Measurements from ENCODE around the gene KCNC4.

The KCNC4 gene

DNA sequence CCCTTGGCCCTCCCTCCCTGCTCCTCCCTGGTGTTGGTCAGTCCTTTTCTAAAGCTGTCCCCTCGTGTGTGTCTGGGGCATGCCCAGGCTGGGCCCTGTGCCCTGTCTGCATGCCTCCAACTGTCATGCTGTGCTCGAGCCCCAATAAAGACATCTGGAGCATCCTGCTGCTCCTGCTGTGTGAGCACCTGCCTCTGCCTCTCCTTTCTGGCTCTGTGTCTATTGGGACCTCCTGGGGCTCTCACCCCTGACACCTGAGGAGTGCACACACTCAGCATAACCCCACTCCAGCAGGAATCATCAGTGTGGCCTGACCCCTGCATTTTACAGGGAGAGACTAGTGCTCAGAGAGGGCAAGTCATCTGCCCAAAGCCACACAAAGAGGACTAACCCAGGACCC lies 23.7 kb downstream of the KCNC4 start:
- no peak for DNase-seq

DNA sequence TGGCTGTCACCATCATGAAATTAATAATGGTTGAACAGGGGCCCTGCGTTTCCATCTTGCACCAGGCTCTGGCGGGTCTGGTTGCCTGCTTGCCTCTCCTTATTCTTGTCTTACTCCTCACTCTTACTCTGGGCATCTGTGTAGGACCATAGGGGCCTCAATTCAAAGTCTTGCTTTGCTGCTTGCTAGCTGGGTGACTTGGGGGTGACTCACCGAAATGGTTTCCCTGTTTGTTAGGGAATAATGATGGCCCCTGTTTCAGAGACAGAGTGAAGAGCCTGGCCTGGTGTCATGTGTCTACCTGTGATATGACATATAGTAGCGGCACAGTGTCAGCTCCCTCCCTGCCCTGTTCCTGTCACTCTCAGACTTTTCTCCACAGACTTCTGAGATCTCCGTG lies 24.6 kb downstream of the KCNC4 start:
- no peak for DNase-seq

DNA sequence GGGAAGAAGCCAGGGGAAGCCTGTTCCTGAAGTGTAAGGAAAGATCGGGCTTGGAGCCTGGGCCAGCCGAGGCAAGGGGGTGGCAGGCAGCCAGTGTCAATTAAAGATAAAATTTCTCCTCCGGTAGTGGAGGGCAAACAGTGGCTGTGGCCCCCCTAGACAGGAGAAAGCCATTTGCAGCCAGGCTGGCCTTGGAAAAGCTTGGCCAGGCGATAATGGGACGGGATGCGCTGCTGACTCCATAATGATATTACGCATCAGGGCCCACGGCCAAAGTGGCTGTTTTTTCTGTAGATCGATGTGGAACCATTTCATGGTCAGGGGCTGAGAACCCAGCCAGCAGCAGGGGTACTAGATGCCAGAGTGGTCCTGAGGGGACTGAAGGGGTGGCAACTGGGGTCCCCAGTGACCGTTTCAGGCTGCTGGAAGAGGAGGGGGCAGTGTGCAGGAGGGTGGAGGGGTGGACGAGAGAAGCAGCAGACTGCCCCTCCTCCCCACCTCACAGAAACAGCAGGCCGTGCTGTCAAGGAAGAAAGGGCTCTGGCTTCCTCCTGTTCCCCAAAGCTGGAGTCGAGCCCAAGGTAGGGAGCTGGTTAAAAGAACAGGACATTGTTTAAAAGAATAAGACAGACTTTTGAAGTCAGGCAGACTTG lies 25.2 kb downstream of the KCNC4 start:
- DNase-seq, result peak; percentile 60

- DNase-seq, result no peak
Observed at GRCh38 chr1:110235834-110236682, 25.9 kb downstream of the KCNC4 start.

- no peak for DNase-seq
Observed at GRCh38 chr1:110237386-110238152, 27.5 kb downstream of the KCNC4 start.

GRCh38 chr1:110239441-110240430 lies 29.6 kb downstream of the KCNC4 start:
- peak; percentile 72 for DNase-seq

DNA sequence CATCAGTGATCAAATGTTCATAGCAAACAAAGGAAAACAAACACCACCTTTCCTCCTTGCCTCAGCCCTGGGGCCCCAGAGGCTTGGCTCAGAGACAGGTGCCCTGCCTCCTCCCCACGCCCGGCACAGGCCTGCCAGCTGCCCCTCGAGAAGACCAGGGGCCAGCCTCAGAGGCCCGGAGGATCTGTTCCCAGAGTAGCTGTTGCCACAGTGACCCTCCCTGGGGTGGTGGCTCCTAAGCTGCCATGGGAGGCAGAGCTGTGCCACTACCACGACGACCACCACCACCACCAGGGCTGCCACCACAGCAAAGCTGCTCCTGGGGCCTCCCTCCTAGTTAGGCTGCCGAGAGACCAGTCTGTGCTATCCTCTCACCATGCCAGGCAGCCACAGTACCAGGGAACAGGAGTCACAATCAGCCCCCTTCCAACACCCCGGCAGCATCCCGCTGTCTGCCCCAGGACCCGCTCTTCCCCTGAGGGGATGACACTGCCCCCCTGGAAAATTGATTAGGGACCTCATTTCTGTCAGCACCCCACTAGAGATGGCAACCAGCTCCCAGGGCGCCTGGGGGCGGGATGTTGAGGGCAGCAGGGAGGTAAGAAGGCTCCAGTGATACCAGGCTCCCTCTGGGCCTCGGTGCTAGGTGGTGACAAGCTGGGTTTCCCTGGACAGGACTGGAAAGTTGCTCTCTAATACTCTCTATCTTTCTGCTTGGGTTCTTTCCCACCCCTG lies 30.5 kb downstream of the KCNC4 start:
- DNase-seq, result peak; percentile 48

DNA sequence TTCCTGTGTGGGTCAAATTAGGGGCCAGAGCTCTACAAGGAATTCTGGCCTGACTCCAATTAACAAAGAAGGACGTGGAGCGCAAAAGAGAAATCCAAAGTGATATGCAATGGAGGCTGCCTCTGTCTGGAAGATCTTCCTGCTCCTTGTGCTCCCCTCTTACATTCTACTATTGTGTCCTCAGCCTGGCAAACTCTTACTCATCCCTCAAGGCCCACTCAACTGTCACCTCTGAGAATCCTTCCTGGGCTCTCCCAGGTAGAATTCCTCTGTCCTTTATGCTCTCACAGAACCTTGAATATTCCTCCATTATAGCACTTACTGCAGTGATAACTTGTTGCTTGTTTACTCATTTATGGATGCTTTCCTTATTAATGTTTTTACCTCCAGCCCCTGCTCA lies 31.4 kb downstream of the KCNC4 start:
- DNase-seq, result no peak

GRCh38 chr1:110242062-110242461 lies 31.9 kb downstream of the KCNC4 start:
- no peak for DNase-seq

DNA sequence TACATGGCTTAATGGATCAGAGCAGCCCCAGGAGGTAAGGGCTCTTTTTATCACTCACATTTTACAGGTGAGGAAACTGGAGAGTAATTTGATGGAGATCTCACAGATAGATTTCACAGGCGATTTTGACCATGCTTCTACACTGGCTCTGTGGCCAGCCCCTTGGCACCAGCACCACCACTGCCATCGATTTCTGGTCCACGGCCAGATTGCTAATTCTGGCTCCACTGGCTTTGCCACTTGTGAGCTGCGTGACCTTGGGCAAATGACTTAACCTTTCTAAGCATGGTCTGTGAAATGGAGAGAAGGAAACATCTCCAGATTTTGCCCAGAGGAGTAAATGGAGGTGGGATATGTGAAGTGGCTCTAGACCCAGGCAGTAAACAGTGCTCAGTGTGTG lies 32.6 kb downstream of the KCNC4 start:
- no peak for DNase-seq

DNA sequence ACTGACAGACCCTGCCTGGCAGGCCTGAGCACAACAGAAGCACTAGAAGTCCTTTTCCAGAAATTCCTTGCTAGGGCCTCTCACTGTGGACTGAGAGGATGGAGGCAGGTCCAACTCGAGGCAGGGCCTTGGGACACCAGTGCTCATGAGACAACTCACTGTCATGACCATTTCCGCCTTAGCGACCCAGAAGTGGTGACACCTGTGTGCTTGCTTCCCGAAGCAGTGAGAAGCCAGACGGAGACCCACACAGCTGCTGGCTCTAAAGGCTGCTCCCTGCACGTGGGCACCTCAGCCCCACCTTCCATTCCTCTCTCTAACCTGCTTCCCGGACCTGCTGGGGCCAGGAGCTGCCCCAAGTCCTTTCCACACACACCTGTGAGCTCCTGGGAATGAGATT lies 33.0 kb downstream of the KCNC4 start:
- no peak for DNase-seq

- DNase-seq, result peak; percentile 58
Observed at GRCh38 chr1:110243574-110243973, 33.5 kb downstream of the KCNC4 start.

DNA sequence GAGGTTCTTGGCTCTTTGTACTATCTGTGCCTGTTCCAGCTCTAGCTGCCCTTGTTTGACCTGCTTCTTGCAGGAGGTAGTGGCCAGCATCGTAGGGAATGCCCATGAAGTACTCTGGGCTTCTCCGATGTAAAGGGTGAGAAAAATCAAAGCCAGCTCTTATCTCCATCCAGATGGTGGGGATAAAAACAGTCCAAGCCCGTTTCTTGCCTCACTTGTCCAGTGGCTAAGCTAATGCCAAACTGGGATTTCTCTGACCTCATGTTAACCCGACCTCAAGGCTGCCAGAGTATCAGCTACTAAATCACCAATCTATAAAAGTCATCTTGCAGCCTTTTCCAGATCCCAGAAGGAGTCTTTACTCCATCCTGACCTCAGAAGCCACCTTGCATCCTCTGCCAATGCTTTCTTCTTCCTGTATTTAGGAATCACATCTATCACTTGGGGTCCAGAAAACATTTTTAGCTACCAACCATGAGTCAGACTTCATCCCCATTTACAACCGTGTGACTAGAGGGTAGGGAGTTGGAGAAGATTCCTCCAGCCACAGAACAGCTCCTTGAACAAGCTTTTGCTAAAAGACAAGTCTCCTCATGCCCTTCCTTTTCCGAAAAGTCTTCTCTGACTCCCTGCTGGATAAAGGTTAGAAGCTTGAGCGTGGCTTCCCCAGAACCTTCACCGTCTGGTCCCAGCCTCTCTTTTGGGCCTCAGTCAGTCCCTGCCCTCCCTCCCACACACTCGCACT lies 35.9 kb downstream of the KCNC4 start:
- no peak for DNase-seq

GRCh38 chr1:110248746-110249145 lies 38.6 kb downstream of the KCNC4 start:
- no peak for DNase-seq

DNA sequence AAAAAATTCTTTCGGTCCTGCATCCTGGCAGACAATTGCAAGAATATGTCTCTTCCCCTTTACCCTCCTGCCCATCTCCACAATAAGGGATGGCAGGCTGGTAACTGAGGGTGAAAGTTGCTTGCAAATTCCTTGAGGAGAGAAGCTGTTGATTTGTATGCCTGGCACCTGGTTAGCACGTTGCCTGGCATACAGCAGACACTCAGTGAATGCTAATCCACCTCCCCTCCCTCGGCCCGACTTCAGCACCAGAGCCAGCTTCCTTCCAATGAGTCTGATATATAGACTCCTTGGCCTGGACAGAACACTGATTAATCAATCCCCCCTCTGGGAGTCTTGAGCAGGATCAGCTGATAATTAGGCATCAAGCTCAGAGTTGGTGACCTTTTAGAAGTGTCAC lies 39.1 kb downstream of the KCNC4 start:
- no peak for DNase-seq

DNA sequence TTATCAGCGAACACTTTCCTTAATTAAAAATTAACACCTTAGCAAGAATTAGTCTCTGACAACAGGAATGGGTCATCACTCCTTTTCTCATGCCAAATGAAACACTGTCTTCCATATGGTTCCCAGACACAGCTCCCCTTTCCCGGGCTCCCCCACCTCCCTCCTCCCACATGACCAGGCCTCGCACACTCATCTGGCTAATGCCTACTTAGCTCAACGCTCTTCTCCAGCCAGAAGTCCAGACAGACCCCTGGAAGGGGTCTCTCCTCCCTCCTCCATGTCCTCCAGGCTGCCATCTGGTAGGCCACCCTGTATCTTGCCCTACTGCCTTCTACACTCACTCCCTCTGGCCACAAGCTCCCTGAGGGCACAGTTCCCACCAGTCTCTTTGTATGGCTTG lies 39.9 kb downstream of the KCNC4 start:
- peak; percentile 38 for DNase-seq

DNA sequence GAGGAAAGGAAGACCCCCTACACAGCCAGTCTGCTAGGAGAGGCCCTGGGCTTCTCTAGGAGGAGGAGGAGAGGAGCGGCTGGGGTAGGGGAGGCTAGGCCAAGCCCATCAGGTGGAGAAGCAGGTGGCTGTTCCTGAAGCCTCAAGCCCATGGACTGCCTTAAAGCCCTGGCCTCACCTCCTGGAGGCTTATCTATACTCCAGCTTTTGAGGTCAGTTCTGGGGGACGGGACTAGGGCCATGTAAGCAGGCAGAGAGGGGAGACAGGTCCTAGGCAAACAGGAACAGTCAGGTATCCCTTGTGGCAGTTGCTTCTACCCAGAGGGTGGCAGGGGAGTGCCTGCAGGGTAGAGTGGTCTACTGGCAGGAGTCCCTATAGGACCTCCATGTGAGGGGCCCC lies 40.6 kb downstream of the KCNC4 start:
- no peak for DNase-seq

- DNase-seq, result no peak
Observed at GRCh38 chr1:110253213-110253612, 43.1 kb downstream of the KCNC4 start.

DNA sequence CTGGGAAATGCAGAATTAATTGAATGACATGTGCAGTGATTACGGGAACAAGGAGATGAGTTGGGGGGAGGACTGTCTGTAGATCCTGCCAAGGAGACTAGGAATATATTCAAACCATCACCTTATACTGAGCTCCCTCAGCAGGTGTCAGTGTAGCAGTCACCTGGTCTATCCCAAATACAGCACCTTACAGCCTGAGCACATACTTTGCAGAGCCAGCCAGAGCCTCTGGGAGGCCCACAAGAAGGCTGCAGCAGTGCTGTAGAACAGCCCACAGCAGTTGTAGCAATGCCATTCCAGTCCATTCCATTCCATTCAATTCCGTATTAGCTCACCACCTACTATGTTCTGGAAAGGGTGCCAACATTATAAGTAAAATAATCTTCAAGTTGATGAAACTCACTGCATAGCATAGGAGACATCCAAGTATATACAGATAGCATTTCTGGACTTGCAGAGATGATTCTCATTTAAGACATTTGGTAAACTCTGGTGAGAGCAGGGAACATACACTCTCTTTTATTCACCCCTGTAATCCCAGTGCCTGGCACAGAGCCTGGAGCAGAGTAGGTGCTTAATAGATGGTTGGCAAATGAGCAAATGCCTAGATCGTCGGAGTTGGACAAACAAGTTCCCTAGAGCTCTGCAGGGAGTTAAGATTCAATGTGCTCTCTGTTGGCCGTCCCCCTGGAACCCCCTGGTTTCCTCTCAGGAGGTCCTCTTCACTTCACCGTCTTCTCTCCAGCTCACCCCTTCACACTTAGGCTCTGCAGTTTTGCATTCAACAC lies 44.7 kb downstream of the KCNC4 start:
- no peak for DNase-seq

DNA sequence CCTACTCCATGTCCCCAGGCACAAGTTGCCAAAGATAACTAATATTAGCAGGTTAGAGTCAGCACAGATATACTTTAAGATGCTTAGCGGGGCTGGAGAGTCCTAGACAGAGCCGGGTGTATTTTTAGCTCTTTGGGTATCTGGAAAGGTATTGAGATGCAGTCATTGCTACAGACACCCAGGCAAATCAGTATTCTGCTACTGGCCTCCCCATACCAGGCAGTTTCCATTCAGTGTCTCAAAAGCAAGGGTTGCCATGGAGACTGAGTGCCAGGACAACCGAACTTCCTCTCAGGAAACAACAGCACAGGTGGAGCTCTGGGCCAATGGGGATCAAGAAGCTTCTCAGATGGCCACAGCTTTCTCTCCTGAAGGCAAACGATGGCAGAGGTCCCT lies 45.3 kb downstream of the KCNC4 start:
- DNase-seq, result peak; percentile 46

Data from eye (tissue), 1 donor.